T47D (cell line): ENCODE measurements around the gene SOS1.
"Not testable (repeated sequence)": the region's sequence is repeated elsewhere in the genome, so short reads cannot be mapped to it uniquely, and the experiment has no call there.

ENCODE experiments used
- DNase-seq, 2 experiments: peaks; one replicate each; pipeline versions ENCODE4 v3.0.0 to v3.0.0-alpha.2; 2011 to 2012; ENCODE audit warnings: low read depth in 1 of 2, low spot score in 1 of 2
- JUND ChIP-seq: IDR thresholded peaks from 2 replicates; pipeline ENCODE4 v1.6.1; 2012; ENCODE audit warnings: low read depth
- in situ Hi-C: cut with HindIII; loops from 2 replicates; pipeline ENCODE4 v1.10.0; 2016; ENCODE audit warnings: low sequenced_read_pairs, low pct_unique_long_range_greater_than_20kb

SOS1 gene

DNA sequence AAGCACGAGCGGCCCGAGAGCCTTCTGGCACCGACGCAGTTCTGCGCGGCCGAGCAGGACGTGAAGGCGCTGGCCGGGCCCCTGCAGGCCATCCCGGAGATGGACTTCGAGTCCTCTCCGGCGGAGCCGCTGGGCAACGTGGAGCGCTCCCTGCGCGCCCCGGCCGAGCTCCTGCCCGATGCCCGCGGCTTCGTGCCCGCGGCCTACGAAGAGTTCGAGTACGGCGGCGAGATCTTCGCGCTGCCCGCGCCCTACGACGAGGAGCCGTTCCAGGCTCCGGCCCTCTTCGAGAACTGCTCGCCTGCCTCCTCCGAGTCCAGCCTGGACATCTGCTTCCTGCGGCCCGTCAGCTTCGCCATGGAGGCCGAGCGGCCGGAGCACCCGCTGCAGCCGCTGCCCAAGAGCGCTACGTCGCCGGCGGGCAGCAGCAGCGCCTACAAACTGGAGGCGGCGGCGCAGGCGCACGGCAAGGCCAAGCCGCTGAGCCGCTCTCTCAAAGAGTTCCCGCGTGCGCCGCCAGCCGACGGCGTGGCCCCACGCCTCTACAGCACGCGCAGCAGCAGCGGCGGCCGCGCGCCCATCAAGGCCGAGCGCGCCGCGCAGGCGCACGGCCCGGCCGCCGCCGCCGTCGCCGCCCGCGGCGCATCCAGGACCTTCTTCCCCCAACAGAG, 160.8 kb downstream of the SOS1 start:
- in situ Hi-C loops, result no loop called here
- DNase-seq, result no peak
- TF ChIP-seq JUND, result no peak

DNA sequence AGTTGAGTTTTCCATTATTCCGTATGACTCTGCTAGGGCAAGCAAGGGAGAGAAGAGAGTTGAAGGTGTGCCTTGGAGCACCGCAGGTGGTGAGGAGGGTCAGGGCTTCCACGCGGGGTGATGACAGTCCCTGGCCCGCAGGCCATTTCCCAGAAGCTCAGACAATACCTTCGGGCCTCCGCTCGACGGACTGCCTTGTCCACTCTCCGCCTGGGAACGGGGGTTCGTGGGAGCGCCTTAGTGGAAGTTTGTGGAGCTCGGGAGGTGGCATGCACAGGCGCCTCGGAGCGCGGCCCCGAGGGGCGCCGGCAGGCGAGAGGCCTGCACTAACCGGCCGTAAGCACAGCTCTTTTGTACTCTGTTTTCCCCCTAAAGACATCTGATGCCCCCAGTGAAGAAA, 161.4 kb downstream of the SOS1 start:
- TF ChIP-seq JUND, result no peak
- no peak for DNase-seq
- in situ Hi-C loops, result no loop called here

DNA sequence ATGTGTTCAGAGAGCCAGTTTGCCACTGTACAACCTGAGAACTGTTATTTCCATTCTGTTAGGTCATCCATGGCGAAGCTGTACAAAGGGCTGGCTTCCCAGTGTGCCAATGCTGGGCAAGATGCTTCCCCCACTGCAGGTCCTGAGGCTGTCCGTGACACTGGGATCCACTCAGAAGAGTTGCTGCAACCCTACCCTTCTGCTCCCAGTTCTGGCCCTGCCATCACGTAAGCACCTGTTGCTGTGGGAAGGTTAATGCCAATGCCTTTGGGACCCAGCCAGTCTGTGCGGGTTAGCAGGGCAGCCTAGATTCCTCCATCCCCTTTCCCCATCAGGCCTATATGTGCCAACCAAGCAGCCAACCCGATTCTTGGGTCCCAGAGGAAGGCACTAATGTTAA, 162.9 kb downstream of the SOS1 start:
- TF ChIP-seq JUND, result no peak
- in situ Hi-C loops, result no loop called here

DNA sequence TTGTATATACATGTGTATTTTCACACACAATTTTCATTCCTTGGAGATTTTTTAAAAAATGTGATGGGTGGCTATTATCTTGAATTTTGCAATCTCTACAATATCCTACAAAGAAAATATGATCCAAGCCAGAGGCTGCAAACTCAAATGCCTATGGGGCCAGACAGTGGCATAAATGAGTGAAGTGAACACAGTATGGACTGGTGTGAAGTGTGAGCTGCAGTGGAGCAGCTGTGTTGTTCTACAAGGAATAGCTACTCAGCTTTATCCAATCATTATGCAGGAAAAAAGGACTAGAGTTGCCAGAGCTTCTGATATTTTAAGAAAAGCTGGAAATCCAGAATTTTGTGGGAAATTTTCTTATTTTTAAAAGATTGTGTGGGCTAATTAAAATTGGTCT, 169.1 kb downstream of the SOS1 start:
- TF ChIP-seq JUND, result no peak
- no peak for DNase-seq
- in situ Hi-C loops, result no loop called here

More for the DNA sequence above, 162.9 kb downstream of the SOS1 start:
- DNase-seq, result no peak

DNA sequence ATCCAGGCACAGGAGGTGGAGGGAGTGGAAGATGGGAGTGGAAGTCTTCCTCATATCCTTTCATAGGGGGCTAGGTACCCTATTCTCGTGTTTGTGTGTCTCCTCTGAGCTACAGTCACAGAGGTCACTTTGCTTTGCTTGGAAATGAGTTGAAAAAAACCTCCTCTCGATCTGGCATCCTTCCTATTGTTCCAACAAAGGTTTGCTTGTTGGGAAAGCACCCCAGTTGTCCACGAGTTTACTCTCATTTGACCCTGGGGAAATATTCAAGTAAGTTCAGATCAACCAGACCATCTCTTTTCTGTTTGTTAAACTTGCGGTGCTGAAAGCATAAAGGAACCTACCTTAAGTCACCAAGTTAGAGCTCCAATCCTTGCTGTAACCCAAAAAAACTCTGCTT, 171.9 kb downstream of the SOS1 start:
- in situ Hi-C loops, result no loop called here
- DNase-seq, result no peak
- no peak for TF ChIP-seq JUND

GRCh38 chr2:38948387-38948882, 172.4 kb downstream of the SOS1 start:
- no peak for DNase-seq
- no peak for TF ChIP-seq JUND
- in situ Hi-C loops, result no loop called here

DNA sequence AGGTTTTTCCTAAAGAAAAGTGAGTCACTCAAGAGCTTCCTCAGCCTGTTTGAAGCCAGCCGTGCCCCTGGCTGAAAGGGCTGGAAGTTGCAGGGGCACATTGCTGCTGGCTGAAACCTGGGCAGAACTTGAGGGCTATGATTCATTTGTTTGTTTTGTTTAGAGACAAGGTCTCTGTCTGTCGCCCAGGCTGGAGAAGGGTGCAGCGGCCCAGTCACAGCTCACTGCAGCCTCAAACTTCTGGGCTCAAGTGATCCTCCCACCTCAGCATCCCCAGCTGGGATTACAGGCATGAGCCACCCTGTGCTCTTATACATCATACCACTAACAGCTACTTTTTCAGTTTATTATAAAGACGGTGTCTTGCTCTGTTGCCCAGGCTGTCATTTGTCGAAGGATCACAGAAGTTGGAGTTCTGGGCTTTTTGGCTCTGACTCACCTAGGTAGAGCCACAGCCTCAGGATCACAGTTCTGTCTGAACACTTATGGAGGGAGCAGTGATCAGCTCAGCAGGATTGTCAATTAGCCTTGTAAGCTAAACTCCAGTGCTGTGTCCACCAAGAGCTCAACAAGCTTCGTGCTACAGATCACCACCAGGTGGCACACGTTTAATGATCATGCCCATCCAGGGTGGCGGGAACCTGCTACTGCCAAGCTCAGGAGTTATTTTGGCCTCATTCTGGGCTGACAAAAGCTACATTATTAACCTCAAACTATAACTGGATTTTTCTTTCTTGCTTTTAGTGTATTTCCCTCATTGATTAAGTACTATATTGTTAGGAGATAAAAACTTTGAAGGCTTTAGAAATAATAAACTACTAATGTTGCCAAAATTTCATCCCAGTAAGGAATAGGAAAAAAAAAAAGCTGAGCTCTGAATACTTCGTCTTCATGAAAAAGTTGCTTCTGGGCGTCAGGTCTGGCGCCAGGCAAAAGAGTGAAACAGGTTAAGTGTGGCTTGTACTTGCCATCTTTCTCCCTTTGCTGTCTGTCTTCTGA, 173.3 kb downstream of the SOS1 start:
- TF ChIP-seq JUND, result no peak
- DNase-seq, result peak; percentile 82 to 84
- in situ Hi-C loops, result no loop called here

GRCh38 chr2:38945911-38946310, 174.9 kb downstream of the SOS1 start:
- TF ChIP-seq JUND, result no peak
- in situ Hi-C loops, result no loop called here
- no peak for DNase-seq

DNA sequence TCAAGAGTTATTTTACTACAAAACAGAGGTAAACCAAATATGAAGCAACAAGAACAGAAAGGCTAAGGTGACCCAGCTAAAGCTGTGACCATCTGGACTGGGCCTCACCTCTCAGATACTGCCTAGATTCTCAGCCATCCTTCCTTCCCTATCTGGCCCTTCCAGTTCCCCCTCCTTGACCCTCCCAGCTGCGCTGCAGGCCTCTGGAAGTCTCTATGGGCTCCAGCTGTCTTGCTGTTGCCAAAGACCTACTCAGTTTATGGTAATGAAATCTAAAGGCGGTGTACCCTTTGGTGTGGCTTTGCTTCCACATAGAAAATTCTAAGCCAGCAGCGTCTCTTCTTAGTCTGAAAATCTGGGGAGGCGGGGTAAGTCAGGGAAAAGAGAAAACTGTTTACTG, 175.5 kb downstream of the SOS1 start:
- TF ChIP-seq JUND, result no peak
- no peak for DNase-seq
- in situ Hi-C loops, result no loop called here

DNA sequence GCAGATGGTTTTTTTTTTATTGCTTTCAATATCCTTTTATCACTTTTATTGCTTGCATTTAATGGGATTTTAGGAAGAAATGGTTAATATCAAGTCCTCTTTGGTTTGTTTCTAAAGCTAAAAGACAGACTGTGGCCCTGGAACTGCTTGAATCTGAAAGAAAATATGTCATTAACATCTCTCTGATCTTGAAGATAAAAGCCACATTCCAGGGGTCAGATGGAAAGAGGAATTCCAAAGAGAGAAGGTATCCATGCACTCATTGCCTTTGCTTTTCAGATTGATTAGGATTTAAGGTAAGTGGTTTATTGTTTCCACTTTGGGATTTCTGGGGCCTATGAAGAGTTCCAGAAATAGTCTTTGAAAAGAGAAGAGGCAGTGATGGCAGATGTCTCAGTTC, 177.1 kb downstream of the SOS1 start:
- no peak for DNase-seq
- no peak for TF ChIP-seq JUND
- in situ Hi-C loops, result no loop called here

GRCh38 chr2:38940746-38941145, 180.1 kb downstream of the SOS1 start:
- TF ChIP-seq JUND, result no peak
- DNase-seq, result no peak
- in situ Hi-C loops, result no loop called here

GRCh38 chr2:38937548-38937947, 183.3 kb downstream of the SOS1 start:
- TF ChIP-seq JUND, result no peak
- in situ Hi-C loops, result no loop called here
- DNase-seq, result no peak

GRCh38 chr2:38936516-38936915, 184.3 kb downstream of the SOS1 start:
- DNase-seq, in situ Hi-C loops: not testable (repeated sequence)
